OCI-M1 (cell line): ENCODE measurements around the gene ZFYVE16.
"Not testable (repeated sequence)": the region's sequence is repeated elsewhere in the genome, so short reads cannot be mapped to it uniquely, and the experiment has no call there.

Experiments used
- DNase-seq: peaks from one replicate; lab custom pipeline; 2025; lab: John Stamatoyannopoulos, UW

The ZFYVE16 gene

GRCh38 chr5:80407735-80408483 is at the start of gene ZFYVE16:
Gene ZFYVE16 (plus strand): TSS chr5:80408064. CDS start chr5:80434148, 26,084 bp downstream.
- peak; percentile 98 for DNase-seq

- DNase-seq: no peak
Observed at GRCh38 chr5:80360914-80361444, 46.9 kb upstream of the ZFYVE16 start.

GRCh38 chr5:80364892-80365291 is 43.0 kb upstream of the ZFYVE16 start:
- no peak for DNase-seq

- no peak for DNase-seq
Observed at GRCh38 chr5:80368661-80369480, 39.0 kb upstream of the ZFYVE16 start.

GRCh38 chr5:80369521-80369920 is 38.3 kb upstream of the ZFYVE16 start:
- no peak for DNase-seq

- DNase-seq: peak; percentile 23
Observed at GRCh38 chr5:80370390-80370789, 37.5 kb upstream of the ZFYVE16 start.

GRCh38 chr5:80372780-80373179 is 35.1 kb upstream of the ZFYVE16 start:
- DNase-seq: no peak

- no peak for DNase-seq
Observed at GRCh38 chr5:80374188-80374587, 33.7 kb upstream of the ZFYVE16 start.

- no peak for DNase-seq
Observed at GRCh38 chr5:80376557-80376956, 31.3 kb upstream of the ZFYVE16 start.

- DNase-seq: no peak
Observed at GRCh38 chr5:80382488-80382887, 25.4 kb upstream of the ZFYVE16 start.

GRCh38 chr5:80387063-80387768 is 20.6 kb upstream of the ZFYVE16 start:
- no peak for DNase-seq

- no peak for DNase-seq
Observed at GRCh38 chr5:80389580-80389979, 18.3 kb upstream of the ZFYVE16 start.

GRCh38 chr5:80390413-80390812 is 17.5 kb upstream of the ZFYVE16 start:
- DNase-seq: not testable (repeated sequence)

- not testable (repeated sequence) for DNase-seq
Observed at GRCh38 chr5:80391267-80391666, 16.6 kb upstream of the ZFYVE16 start.

GRCh38 chr5:80399526-80400239 is 8.2 kb upstream of the ZFYVE16 start:
- peak; percentile 58 for DNase-seq

GRCh38 chr5:80400368-80400767 is 7.5 kb upstream of the ZFYVE16 start:
- peak; percentile 42 for DNase-seq

GRCh38 chr5:80403782-80404181 is 4.1 kb upstream of the ZFYVE16 start:
- no peak for DNase-seq

- peak; percentile 81 for DNase-seq
Observed at GRCh38 chr5:80406980-80407734, 707 bp upstream of the ZFYVE16 start.

- DNase-seq: peak; percentile 84
Observed at GRCh38 chr5:80408484-80409366, 861 bp downstream of the ZFYVE16 start.
